GM19023 (cell line): Measurements from ENCODE around the gene ENOX1.

ENCODE experiments used
- ATAC-seq: cut with Tn5 transposase; IDR thresholded peaks from one replicate; pipeline ENCODE4 v1.9.1; 2021; ENCODE audit warnings: mild to moderate bottlenecking, moderate library complexity; ENCODE audit not compliant: unreplicated experiment

ENOX1 gene

GRCh38 chr13:43297967-43298678, 488.6 kb downstream of the ENOX1 start:
- no peak for ATAC-seq

- no peak for ATAC-seq
Measured at GRCh38 chr13:43295825-43296564, 490.8 kb downstream of the ENOX1 start.

GRCh38 chr13:43295321-43295720, 491.5 kb downstream of the ENOX1 start:
- no peak for ATAC-seq

GRCh38 chr13:43294412-43294811, 492.4 kb downstream of the ENOX1 start:
- ATAC-seq = no peak

GRCh38 chr13:43293986-43294385, 492.8 kb downstream of the ENOX1 start:
- no peak for ATAC-seq

- no peak for ATAC-seq
Measured at GRCh38 chr13:43293561-43293960, 493.2 kb downstream of the ENOX1 start.

GRCh38 chr13:43293008-43293407, 493.8 kb downstream of the ENOX1 start:
- ATAC-seq = no peak

GRCh38 chr13:43291287-43292060, 495.3 kb downstream of the ENOX1 start:
- ATAC-seq = no peak

- no peak for ATAC-seq
Measured at GRCh38 chr13:43289470-43290255, 497.1 kb downstream of the ENOX1 start.

- no peak for ATAC-seq
Measured at GRCh38 chr13:43286751-43287150, 500.0 kb downstream of the ENOX1 start.

- ATAC-seq = no peak
Measured at GRCh38 chr13:43285933-43286597, 500.7 kb downstream of the ENOX1 start.

- no peak for ATAC-seq
Measured at GRCh38 chr13:43284162-43284561, 502.6 kb downstream of the ENOX1 start.

- ATAC-seq = no peak
Measured at GRCh38 chr13:43279696-43280095, 507.1 kb downstream of the ENOX1 start.

- ATAC-seq = no peak
Measured at GRCh38 chr13:43278127-43278526, 508.6 kb downstream of the ENOX1 start.

GRCh38 chr13:43277142-43277541, 509.6 kb downstream of the ENOX1 start:
- no peak for ATAC-seq

GRCh38 chr13:43274881-43275280, 511.9 kb downstream of the ENOX1 start:
- no peak for ATAC-seq

- ATAC-seq = no peak
Measured at GRCh38 chr13:43273362-43273761, 513.4 kb downstream of the ENOX1 start.

GRCh38 chr13:43272851-43273250, 513.9 kb downstream of the ENOX1 start:
- ATAC-seq = no peak

- ATAC-seq = no peak
Measured at GRCh38 chr13:43271152-43271551, 515.6 kb downstream of the ENOX1 start.

GRCh38 chr13:43270130-43270830, 516.5 kb downstream of the ENOX1 start:
- ATAC-seq = no peak
